ENCODE measurements around the gene SMR3A.

Gene SMR3A

GRCh38 chr4:70364002-70364401, 3.4 kb downstream of the SMR3A start:
- Histone ChIP-seq H3K36me3 (ENCODE audit: insufficient read depth, low read length) (no peaks in the 10 kb centered on the region), H3K9ac (ENCODE audit: low read depth, low read length, poor library complexity, severe bottlenecking) (no peak overlapping the region), H3K4me3 (ENCODE audit: low read length, poor library complexity, severe bottlenecking) (no peak overlapping the region), H3K4me1 (ENCODE audit: insufficient read depth, low read length, poor library complexity, severe bottlenecking) (no peaks in the 10 kb centered on the region), H3K27me3 (ENCODE audit: insufficient read depth, low read length, poor library complexity, severe bottlenecking) (no peaks in the 10 kb centered on the region), H3F3A (ENCODE audit: low read depth) (no peaks in the 10 kb centered on the region), H3K4me2 (ENCODE audit: low read depth, low read length, poor library complexity, severe bottlenecking) (no peak overlapping the region), H3K9me3 (ENCODE audit: insufficient read depth, low read depth, low read length) (no peaks in the 10 kb centered on the region), H3K79me2 (ENCODE audit: insufficient read depth, low read length) (no peaks in the 10 kb centered on the region), H4K20me1 (ENCODE audit: insufficient read depth, low read length, poor library complexity, severe bottlenecking) (no peaks in the 10 kb centered on the region), H3K9me2 (replicated peaks; ENCODE audit: low read depth, low read length) (no peaks in the 10 kb centered on the region), H2AFZ (ENCODE audit: low read length) (no peak overlapping the region)
- TF ChIP-seq, protein P1, sequence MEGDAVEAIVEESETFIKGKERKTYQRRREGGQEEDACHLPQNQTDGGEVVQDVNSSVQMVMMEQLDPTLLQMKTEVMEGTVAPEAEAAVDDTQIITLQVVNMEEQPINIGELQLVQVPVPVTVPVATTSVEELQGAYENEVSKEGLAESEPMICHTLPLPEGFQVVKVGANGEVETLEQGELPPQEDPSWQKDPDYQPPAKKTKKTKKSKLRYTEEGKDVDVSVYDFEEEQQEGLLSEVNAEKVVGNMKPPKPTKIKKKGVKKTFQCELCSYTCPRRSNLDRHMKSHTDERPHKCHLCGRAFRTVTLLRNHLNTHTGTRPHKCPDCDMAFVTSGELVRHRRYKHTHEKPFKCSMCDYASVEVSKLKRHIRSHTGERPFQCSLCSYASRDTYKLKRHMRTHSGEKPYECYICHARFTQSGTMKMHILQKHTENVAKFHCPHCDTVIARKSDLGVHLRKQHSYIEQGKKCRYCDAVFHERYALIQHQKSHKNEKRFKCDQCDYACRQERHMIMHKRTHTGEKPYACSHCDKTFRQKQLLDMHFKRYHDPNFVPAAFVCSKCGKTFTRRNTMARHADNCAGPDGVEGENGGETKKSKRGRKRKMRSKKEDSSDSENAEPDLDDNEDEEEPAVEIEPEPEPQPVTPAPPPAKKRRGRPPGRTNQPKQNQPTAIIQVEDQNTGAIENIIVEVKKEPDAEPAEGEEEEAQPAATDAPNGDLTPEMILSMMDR (conservative IDR thresholded peaks at IDR 0.05; ENCODE audit: low read length) = no peak
- no peak for TF ChIP-seq EZH2phosphoT487 (IDR thresholded peaks at IDR 0.05; ENCODE audit: borderline replicate concordance)

GRCh38 chr4:70365479-70365878, 4.9 kb downstream of the SMR3A start:
- Histone ChIP-seq H3K9me3 (ENCODE audit: insufficient read depth, low read depth, low read length) (no peaks in the 10 kb centered on the region), H4K20me1 (ENCODE audit: insufficient read depth, low read length, poor library complexity, severe bottlenecking) (no peaks in the 10 kb centered on the region), H3K9me2 (replicated peaks; ENCODE audit: low read depth, low read length) (no peaks in the 10 kb centered on the region), H3K4me2 (ENCODE audit: low read depth, low read length, poor library complexity, severe bottlenecking) (no peak overlapping the region), H3K79me2 (ENCODE audit: insufficient read depth, low read length) (no peaks in the 10 kb centered on the region), H3F3A (ENCODE audit: low read depth) (no peaks in the 10 kb centered on the region), H3K36me3 (ENCODE audit: insufficient read depth, low read length) (no peaks in the 10 kb centered on the region), H3K4me3 (ENCODE audit: low read length, poor library complexity, severe bottlenecking) (no peak overlapping the region), H3K9ac (ENCODE audit: low read depth, low read length, poor library complexity, severe bottlenecking) (no peak overlapping the region), H2AFZ (ENCODE audit: low read length) (no peak overlapping the region), H3K27me3 (ENCODE audit: insufficient read depth, low read length, poor library complexity, severe bottlenecking) (no peaks in the 10 kb centered on the region), H3K4me1 (ENCODE audit: insufficient read depth, low read length, poor library complexity, severe bottlenecking) (no peaks in the 10 kb centered on the region)
- TF ChIP-seq, protein P1 (conservative IDR thresholded peaks at IDR 0.05; ENCODE audit: low read length) = no peak
- TF ChIP-seq EZH2phosphoT487 (IDR thresholded peaks at IDR 0.05; ENCODE audit: borderline replicate concordance) = no peak

GRCh38 chr4:70367813-70368212, 7.3 kb downstream of the SMR3A start:
- Histone ChIP-seq H3K4me2 (ENCODE audit: low read depth, low read length, poor library complexity, severe bottlenecking) (no peak overlapping the region), H3K27me3 (ENCODE audit: insufficient read depth, low read length, poor library complexity, severe bottlenecking) (no peaks in the 10 kb centered on the region), H2AFZ (ENCODE audit: low read length) (no peak overlapping the region), H3K4me3 (ENCODE audit: low read length, poor library complexity, severe bottlenecking) (no peak overlapping the region), H3K36me3 (ENCODE audit: insufficient read depth, low read length) (no peaks in the 10 kb centered on the region), H4K20me1 (ENCODE audit: insufficient read depth, low read length, poor library complexity, severe bottlenecking) (no peaks in the 10 kb centered on the region), H3F3A (ENCODE audit: low read depth) (no peaks in the 10 kb centered on the region), H3K9me2 (replicated peaks; ENCODE audit: low read depth, low read length) (no peaks in the 10 kb centered on the region), H3K9me3 (ENCODE audit: insufficient read depth, low read depth, low read length) (no peaks in the 10 kb centered on the region), H3K79me2 (ENCODE audit: insufficient read depth, low read length) (no peaks in the 10 kb centered on the region), H3K9ac (ENCODE audit: low read depth, low read length, poor library complexity, severe bottlenecking) (no peak overlapping the region), H3K4me1 (ENCODE audit: insufficient read depth, low read length, poor library complexity, severe bottlenecking) (no peaks in the 10 kb centered on the region)
- TF ChIP-seq, protein P1 (conservative IDR thresholded peaks at IDR 0.05; ENCODE audit: low read length) = no peak
- no peak for TF ChIP-seq EZH2phosphoT487 (IDR thresholded peaks at IDR 0.05; ENCODE audit: borderline replicate concordance)
